GM20431 (cell line): Measurements from ENCODE around the gene NCOA6.
"Not testable (repeated sequence)": the region's sequence is repeated elsewhere in the genome, so short reads cannot be mapped to it uniquely, and the experiment has no call there.

ENCODE experiments used
- in situ Hi-C: fragments of 300-500 bp; cut with MseI, MboI; formaldehyde crosslinking; loops from one replicate; pipeline ENCODE4 v1.15.0; 2020; ENCODE audit warnings: low sequenced_read_pairs; ENCODE audit not compliant: unreplicated experiment

Gene NCOA6

GRCh38 chr20:34791289-34792020, 34.0 kb downstream of the NCOA6 start:
- in situ Hi-C loops: no loop called here

GRCh38 chr20:34781220-34781619, 44.2 kb downstream of the NCOA6 start:
- in situ Hi-C loops: no loop called here

DNA sequence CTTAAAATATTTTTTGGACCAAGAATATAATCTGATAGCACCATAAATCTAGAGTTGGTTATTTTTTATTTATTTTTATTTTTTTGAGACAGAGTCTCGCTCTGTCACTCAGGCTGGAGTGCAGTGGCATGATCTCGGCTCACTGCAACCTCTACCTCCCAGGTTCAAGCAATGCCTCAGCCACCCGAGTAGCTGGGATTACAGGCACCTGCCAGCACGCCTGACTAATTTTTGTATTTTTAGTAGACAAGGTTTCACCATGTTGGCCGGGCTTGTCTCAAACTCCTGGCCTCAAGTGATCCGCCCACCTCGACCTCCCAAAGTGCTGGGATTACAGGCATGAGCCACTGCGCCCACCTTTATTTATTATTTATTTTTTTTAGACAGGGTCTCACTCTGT, 45.2 kb downstream of the NCOA6 start:
- in situ Hi-C loops: not testable (repeated sequence)

DNA sequence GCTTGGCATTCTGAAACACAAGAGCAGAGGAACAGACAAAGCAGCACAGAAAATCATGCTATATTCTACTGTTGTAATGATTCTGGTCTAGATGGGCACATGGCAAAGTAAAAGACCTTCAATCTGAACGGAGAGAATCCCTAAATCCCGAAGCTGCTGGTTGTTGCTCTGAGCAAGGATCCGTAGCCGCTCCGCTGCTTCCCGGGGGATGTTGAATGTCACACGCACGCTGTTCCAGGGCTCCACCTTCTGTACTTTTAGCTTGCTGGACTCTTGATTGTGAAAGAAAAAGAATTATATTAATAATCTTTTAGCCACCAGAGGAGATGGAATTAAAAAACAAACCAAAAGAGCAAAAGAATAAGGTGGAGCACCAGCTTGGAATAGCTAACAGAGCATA, 49.3 kb downstream of the NCOA6 start:
- in situ Hi-C loops: no loop called here

GRCh38 chr20:34774886-34775285, 50.6 kb downstream of the NCOA6 start:
- in situ Hi-C loops: loop anchor here (25.0 kb wide), 1 partner anchor 463 kb away; the partner anchor contains the start of gene AHCY

DNA sequence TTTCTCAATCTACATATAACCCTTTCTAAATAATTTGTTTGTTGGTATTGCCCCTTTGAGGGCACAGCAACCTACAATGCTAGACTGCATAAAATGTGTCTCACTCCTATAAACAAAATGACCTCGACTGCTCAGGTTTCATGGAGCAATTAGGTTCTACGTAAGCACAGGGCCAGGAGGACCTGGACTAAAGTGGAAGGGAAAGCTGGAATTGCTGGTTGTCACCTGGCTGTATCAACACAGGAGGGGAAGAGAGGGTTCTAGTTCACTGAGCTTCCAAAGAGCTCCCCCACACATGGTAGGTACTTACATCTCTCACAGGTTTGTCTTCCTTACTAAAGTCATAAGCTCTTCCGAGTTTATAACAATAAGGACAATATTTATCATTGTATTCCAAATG, 51.0 kb downstream of the NCOA6 start:
- in situ Hi-C loops: loop anchor here (25.0 kb wide), 1 partner anchor 462 kb away; the partner anchor contains the start of gene AHCY

- in situ Hi-C loops: loop anchor here (25.0 kb wide), 1 partner anchor 461 kb away; the partner anchor contains the start of gene AHCY
Observed at GRCh38 chr20:34773726-34774125, 51.7 kb downstream of the NCOA6 start.

DNA sequence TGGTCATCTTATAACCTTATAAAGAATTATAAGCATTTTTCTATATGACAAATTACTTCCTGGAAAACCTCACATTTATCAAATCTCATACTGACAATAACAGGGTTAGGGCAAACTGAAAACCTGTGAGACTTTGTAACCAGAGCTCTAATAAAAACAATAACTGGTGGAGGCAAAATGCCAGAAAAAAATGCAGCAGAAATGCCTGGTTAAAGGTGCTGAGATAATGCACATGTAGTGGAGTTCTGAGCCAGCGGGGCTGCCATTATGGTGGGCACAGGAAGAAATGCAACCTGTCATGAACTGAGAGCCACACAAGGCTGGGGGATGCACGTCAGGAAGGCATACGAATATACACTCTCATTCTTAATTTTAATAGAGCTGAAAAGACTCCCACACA, 53.0 kb downstream of the NCOA6 start:
- in situ Hi-C loops: loop anchor here (25.0 kb wide), 1 partner anchor 460 kb away; the partner anchor contains the start of gene AHCY

DNA sequence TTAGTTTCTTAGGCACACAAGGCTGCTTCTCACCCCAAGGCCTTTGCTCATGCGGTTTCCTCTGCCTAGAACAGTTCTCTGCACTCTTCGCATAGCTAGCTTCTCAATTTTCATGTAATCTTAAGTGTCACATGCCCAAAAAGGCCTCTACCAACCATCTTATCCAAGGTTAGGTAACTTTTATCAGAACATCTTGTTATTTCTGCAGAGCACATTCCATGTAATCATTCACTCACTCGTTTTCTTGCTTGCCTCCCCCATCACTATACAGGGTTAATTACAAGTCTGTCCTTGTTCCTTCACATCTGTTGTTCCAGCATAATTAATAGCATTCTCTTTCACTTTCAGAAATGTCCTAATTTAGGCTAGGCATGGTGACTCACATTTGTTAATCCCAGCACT, 53.8 kb downstream of the NCOA6 start:
- in situ Hi-C loops: loop anchor here (25.0 kb wide), 1 partner anchor 459 kb away; the partner anchor contains the start of gene AHCY

GRCh38 chr20:34768096-34768495, 57.4 kb downstream of the NCOA6 start:
- in situ Hi-C loops: loop anchor here (25.0 kb wide), 1 partner anchor 456 kb away; the partner anchor contains the start of gene AHCY

- in situ Hi-C loops: loop anchor here (25.0 kb wide), 1 partner anchor 450 kb away; the partner anchor contains the start of gene AHCY
Observed at GRCh38 chr20:34762031-34762555, 63.4 kb downstream of the NCOA6 start.

DNA sequence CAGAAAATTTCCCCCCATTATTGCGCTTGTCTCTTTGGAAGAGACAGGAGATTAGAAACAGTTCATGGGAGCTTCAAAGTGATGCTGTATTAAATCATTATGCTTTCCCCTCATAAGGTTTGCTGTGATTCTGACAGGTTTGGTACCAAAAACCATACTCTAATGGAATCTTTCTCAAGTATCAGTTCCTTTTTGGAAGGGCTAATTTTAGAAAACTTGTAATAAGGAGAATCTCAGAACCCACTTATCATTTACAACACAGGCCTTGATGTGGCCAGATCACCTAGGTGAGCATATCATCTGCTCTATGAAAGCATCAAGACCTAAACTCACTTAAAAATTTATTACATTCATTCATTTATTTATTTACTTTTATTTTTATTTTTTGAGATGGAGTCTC, 70.1 kb downstream of the NCOA6 start:
- in situ Hi-C loops: loop anchor here (25.0 kb wide), 1 partner anchor 443 kb away; the partner anchor contains the start of gene AHCY

- in situ Hi-C loops: loop anchor here (25.0 kb wide), 1 partner anchor 442 kb away; the partner anchor contains the start of gene AHCY
Observed at GRCh38 chr20:34754611-34755010, 70.8 kb downstream of the NCOA6 start.

DNA sequence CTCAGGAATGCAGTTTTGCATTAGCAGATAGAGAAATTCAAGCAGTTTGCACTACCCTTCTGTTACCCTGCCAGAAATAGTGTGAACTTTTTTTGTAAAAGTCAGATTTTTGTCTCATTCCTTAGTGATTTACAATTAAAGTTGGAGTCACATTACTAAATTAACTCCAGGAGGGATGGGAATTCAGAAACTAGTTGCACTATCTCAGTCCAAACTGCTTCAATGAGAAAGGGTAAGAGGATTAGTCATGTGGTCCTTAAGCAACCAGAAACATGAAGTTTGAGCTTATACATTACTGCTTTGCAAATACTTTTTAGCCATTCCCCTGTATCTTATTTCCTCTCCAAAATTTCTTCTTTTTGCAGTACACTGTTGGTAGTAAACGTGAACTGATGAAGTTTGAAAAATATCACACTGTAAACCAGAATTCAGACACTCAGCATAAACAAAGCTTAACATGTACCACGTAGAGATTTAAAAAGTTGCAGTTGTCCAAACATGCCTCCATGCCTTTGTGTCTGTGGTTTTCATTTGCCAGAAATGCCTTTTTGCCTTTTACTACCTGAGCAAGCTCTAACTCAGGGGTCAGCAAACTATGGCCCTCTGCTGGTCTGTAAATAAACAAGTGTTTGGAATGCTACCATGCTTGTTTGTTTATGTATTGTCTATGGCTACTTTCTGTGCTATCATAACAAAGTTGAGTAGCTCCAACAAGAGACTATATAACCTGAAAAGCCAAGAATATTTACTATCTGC, 71.6 kb downstream of the NCOA6 start:
- in situ Hi-C loops: loop anchor here (25.0 kb wide), 1 partner anchor 442 kb away; the partner anchor contains the start of gene AHCY

GRCh38 chr20:34751453-34751852, 74.0 kb downstream of the NCOA6 start:
- in situ Hi-C loops: loop anchor here (25.0 kb wide), 1 partner anchor 439 kb away; the partner anchor contains the start of gene AHCY

DNA sequence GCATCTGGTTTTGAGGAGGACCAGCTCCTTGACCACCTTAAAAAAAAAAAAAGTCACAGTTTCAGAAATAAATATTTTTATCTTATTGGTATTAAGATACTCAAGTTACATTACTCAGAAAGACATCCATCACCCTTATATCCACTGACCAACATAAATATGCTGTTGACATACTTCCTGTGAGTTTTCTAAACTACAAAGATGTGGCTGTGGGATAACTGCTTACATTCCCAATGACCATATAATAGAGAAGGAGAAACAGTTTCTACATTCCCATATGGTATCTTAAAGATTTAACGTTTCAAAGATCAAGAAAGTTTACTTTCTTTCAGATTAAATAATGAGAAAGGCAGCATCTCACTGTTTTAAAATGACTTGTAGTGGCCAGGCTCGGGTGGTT, 75.0 kb downstream of the NCOA6 start:
- in situ Hi-C loops: loop anchor here (25.0 kb wide), 1 partner anchor 438 kb away; the partner anchor contains the start of gene AHCY

- in situ Hi-C loops: no loop called here
Observed at GRCh38 chr20:34748709-34749108, 76.7 kb downstream of the NCOA6 start.

DNA sequence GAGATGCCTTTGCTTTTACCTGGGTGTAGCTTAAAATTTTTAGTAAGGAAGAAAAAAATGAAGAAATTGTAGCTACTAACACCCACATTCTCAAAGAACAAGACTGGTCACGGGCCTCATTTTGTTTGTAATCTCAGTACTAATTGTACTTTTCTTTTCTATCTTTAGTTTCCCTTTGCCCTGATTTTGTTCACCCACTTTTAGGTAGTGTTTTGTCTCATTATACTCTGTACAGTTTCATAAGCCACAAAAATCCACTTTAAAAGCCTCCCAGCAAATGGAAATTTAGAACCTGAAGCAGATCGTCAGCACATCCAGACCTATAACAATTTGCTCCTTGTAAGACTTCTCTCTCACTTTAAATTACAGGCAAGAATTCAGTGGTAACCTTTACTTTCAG, 78.0 kb downstream of the NCOA6 start:
- in situ Hi-C loops: no loop called here

DNA sequence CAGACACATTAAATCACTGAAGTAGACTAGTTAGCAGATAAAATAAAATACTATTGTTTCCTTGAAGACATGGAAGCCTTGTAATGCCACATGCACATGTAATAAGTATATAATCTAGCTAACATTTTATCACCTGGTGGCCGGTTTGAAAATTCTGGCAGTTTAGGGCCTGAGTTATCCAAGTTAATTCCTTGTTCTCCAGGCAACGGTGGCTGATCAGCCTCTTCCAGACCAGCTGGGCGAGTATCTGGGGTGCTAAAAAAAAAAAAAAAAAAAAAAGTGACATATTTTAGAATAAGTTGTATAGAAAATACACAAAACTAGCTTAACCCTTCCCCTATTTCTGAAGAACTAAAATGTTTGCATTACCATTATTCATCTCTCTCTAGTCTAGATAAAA, 78.8 kb downstream of the NCOA6 start:
- in situ Hi-C loops: no loop called here

DNA sequence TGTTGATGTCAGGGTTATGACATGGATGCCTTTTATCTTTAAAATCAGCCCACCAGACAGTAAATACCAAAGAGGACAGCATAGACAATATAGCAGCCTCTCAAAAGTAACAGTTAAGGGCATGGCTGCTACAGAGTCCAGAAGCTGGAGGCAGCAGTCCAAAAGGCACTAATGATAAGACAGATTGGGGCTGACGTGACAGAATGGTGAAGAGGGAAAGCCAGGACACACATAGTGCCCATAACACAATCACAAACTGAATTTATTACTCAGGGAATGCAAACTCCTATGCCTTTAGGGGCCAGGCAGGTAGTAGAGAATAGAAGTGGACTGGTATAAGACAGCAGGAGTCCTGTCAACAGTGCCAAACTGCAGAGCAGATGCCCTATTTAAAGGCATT, 80.6 kb downstream of the NCOA6 start:
- in situ Hi-C loops: no loop called here
